ENCODE measurements around the gene MANBA.

DNA sequence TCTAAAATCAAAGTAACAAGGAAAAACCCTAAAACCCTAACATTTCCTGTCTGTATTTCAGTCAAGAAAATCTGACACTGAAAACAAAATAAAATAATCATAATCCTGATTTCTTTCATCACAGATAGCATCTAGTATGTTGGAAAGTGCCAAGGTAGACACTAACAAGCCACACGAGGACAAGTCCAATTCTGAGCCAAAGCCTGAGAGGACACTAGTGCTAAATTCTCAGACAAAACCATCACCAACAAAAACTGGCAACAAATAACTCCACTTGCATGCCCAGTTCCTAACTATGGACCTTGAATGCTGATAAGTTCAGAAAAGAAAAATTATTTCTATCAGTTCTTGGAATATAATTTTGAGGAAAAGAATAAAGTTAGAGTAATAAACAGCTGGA is 113.7 kb downstream of the MANBA start:
- TF ChIP-seq EZH2phosphoT487 (IDR thresholded peaks at IDR 0.05; ENCODE audit: borderline replicate concordance, low read length): no peak
- TF ChIP-seq, protein P1, sequence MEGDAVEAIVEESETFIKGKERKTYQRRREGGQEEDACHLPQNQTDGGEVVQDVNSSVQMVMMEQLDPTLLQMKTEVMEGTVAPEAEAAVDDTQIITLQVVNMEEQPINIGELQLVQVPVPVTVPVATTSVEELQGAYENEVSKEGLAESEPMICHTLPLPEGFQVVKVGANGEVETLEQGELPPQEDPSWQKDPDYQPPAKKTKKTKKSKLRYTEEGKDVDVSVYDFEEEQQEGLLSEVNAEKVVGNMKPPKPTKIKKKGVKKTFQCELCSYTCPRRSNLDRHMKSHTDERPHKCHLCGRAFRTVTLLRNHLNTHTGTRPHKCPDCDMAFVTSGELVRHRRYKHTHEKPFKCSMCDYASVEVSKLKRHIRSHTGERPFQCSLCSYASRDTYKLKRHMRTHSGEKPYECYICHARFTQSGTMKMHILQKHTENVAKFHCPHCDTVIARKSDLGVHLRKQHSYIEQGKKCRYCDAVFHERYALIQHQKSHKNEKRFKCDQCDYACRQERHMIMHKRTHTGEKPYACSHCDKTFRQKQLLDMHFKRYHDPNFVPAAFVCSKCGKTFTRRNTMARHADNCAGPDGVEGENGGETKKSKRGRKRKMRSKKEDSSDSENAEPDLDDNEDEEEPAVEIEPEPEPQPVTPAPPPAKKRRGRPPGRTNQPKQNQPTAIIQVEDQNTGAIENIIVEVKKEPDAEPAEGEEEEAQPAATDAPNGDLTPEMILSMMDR (IDR thresholded peaks at IDR 0.05; ENCODE audit: low read depth, low read length, poor library complexity, severe bottlenecking): no peak

Data from DOHH2 (cell line).